Stimulated activated effector memory CD8-positive, alpha-beta T cell treated with anti-CD3 and anti-CD28 coated beads, Interleukin-12 subunit alpha, Interleukin-12 subunit beta, amount 100 ng/mL, for 72 hours (primary cell): ENCODE data around the gene CDR2.

ENCODE experiments used
- ATAC-seq: fragments of 150-1000 bp; cut with Tn5 transposase; 2 replicates; pipeline ENCODE4 v1.10.0; 2021
- DNase-seq, 2 donors: peaks; one replicate each; pipeline ENCODE4 v3.0.0; 2021 to 2022; ENCODE audit warnings: low spot score in 2 of 2
- H3K27ac Mint-ChIP-seq: one replicate; pipeline ENCODE4 v1.8.0; 2022; ENCODE audit warnings: mild to moderate bottlenecking, mixed read lengths
- H3K36me3 Mint-ChIP-seq: one replicate; pipeline ENCODE4 v1.8.0; 2022; ENCODE audit warnings: mild to moderate bottlenecking, mixed read lengths
- H3K4me1 Mint-ChIP-seq: one replicate; pipeline ENCODE4 v1.8.0; 2022; ENCODE audit warnings: mixed read lengths
- H3K4me3 Mint-ChIP-seq: one replicate; pipeline ENCODE4 v1.8.0; 2022; ENCODE audit warnings: mild to moderate bottlenecking, mixed read lengths
- H3K9me3 Mint-ChIP-seq: one replicate; pipeline ENCODE4 v1.8.0; 2022; ENCODE audit warnings: mixed read lengths

CDR2 gene

GRCh38 chr16:22297871-22298733, 76.3 kb downstream of the CDR2 start:
- peak; percentile 75 for ATAC-seq

GRCh38 chr16:22297114-22297870, 77.1 kb downstream of the CDR2 start, which contains the start of gene POLR3E:
TSS of gene POLR3E (plus strand) at chr16:22297409. CDS start at chr16:22302969, 5,560 bp downstream.
- no peaks in the 10 kb centered on the region for H3K9me3 Mint-ChIP-seq
- H3K27ac Mint-ChIP-seq: peak within 1 kb of the TSS; percentile 100
- H3K4me3 Mint-ChIP-seq: peak within 1 kb of the TSS; percentile 83
- ATAC-seq: peak; percentile 89
- peaks cover 53% of the 10 kb centered on the region for H3K4me1 Mint-ChIP-seq
- DNase-seq: peak; percentile 100
- H3K36me3 Mint-ChIP-seq: peaks cover 64% of the 10 kb centered on the region

More at GRCh38 chr16:22297871-22298733, 76.3 kb downstream of the CDR2 start:
- Mint-ChIP-seq H3K27ac (peak overlapping the region; percentile 100), H3K36me3 (peaks cover 72% of the 10 kb centered on the region), H3K4me1 (peaks cover 61% of the 10 kb centered on the region), H3K4me3 (peak overlapping the region; percentile 83), H3K9me3 (no peaks in the 10 kb centered on the region)
- DNase-seq: peak; percentile 63 to 89

DNA sequence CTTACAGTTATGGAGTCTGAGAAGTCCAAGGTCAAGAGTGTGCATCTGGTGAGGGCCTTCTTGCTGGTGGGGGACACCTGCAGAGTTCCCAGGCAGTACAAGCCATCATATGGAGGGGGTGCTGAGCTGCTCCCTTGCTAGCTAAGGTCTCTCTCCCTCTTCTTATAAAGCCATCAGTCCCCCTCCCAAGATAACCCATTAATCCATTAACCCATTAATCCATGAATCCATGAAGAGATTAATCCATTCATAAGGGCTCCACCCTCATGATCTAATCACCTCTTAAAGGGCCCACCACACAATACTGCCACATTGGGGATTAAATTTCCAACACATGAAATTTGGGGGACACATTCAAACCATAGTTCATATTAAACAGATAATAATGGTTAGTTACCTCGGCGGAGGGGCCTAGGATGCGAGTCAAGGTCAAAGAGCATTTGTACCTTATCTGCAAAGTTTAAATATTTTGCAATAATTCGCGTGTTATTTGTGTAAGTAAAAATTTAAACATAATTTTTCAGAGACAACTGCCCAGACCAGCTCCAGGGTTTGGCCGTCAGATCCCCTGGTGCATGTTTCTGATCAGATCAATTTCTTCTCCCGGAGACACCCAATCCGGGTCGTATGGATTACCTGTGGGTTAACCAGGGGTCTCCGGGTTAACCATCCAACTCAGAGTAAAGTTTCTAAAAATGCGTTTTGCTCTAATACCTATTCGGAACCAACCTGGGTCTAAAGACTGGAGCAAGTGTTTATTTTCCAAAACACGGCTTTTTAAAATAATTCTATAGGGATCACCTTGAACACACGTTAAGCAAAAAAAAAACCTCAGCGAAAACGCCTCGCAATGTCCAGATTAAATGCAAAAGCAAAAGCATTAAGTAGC, 78.0 kb downstream of the CDR2 start:
- Mint-ChIP-seq H3K4me3 (peak overlapping the region; percentile 83), H3K9me3 (no peaks in the 10 kb centered on the region), H3K36me3 (peaks cover 56% of the 10 kb centered on the region), H3K4me1 (peaks cover 47% of the 10 kb centered on the region), H3K27ac (peak overlapping the region; percentile 100)
- DNase-seq (peak in 1 of 2 donors; percentile 61), ATAC-seq (no peak)
